CD4-positive, alpha-beta T cell treated with Interleukin-15 for 4 hours (primary cell): Measurements from ENCODE around the gene ETV2.
"Not testable (repeated sequence)": the region's sequence is repeated elsewhere in the genome, so short reads cannot be mapped to it uniquely, and the experiment has no call there.

Source experiments
- DNase-seq: peaks from one replicate; pipeline ENCODE4 v3.0.0-alpha.2; 2020; ENCODE audit warnings: low spot score

Gene ETV2, protein sequence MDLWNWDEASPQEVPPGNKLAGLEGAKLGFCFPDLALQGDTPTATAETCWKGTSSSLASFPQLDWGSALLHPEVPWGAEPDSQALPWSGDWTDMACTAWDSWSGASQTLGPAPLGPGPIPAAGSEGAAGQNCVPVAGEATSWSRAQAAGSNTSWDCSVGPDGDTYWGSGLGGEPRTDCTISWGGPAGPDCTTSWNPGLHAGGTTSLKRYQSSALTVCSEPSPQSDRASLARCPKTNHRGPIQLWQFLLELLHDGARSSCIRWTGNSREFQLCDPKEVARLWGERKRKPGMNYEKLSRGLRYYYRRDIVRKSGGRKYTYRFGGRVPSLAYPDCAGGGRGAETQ

DNA sequence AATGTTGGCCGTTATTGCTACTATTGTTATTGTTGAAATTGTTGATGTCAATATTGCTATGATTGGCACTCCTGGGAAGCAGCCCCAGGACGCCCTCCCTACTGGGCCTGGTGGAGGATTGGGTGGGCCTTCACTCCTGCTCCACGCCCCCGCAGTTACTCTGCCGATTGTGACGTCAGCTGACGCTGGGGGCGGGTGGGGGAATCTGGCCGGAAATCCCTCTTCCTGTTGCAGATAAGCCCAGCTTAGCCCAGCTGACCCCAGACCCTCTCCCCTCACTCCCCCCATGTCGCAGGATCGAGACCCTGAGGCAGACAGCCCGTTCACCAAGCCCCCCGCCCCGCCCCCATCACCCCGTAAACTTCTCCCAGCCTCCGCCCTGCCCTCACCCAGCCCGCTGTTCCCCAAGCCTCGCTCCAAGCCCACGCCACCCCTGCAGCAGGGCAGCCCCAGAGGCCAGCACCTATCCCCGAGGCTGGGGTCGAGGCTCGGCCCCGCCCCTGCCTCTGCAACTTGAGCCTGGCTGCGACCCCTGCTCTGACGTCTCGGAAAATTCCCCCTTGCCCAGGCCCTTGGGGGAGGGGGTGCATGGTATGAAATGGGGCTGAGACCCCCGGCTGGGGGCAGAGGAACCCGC, at the start of gene ETV2:
TSS of gene ETV2 (plus strand) at position 231 of the 637 bp plus-strand sequence. CDS start 716 bp downstream, outside the sequence.
- DNase-seq = peak; percentile 28

DNA sequence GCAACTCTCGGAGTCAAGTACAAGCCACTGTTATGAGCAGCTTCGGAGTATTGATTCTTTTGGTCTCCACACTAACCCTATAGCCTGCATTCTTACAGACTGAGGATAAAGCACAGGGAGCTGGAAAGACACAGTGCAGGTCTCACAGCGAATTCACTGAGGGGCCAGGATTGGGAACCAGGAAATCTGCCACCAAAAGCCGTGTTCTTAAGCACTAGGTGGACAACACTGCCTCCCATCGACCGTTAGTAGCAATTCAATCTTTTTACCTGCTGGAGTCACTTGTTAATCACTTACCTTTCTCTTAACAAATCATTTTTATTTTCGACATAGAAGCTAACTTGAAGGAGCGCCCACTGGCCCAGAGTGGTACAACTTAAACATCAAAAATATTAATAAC, 49.3 kb upstream of the ETV2 start:
- DNase-seq = peak; percentile 25

DNA sequence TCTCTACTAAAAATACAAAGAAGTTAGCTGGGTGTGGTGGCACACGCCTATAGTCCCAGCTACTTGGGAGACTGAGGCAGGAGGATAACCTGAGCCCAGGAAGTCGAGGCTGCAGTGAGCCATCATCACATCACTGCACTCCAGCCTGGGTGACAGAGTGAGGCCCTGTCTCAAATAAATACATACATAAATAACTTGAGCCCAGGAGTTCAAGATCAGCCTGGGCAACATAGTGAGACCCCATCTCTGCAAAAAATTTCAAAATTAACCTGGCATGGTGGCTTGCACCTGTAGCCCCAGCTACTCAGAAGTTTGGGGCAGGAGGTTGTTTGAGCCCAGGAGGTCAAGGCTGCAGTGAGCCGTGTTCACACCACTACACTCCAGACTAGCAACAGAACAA, 46.5 kb upstream of the ETV2 start:
- DNase-seq = not testable (repeated sequence)

DNA sequence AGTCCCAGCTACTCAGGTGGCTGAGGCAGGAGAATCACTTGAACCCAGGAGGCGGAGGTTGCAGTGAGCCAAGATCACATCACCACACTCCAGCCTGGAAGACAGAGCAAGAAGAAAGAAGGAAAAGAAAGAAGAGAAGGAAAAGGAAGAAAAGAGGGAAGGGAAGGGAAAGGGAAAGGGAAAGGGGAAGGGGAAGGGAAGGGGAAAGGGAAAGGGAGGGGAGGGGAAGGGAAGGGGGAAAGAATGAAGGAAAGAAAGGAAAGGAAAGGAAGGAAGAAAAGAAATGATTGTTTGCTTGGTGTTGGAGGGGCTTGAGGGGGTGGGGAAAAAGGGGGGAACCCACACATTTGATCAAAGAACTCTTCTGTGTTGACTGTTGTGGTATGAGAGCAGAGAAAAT, 45.6 kb upstream of the ETV2 start:
- DNase-seq = no peak

DNA sequence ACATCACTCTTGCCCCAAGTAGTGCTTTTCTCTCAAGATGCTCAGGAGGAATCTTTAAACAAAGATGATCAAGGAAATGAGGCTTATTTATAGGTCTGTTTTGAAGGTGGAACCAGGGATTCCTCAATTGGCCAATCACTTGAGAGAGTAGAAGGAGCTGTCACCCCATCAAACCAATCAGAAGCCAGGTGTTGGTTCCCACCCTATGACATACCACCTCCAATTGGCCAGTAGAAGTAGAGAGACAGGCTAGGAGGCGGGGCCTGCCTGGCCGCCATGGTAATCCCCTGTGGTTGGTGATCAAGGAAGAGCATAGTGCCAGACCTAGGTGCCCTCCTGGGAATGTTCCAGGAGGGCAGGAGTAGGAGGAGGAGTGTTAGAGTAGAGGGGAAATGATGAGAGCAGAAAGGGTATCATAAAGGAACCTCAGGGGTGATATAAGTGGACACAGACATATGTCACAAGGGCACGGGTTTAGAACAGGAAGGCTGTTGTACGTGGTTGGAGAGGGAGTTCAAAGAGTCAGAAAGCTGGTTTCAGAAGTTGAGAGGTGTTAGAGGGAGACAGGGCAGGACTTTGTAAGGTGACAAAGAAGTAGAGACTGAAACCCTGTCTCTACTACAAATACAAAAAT, 45.1 kb upstream of the ETV2 start:
- DNase-seq = no peak

DNA sequence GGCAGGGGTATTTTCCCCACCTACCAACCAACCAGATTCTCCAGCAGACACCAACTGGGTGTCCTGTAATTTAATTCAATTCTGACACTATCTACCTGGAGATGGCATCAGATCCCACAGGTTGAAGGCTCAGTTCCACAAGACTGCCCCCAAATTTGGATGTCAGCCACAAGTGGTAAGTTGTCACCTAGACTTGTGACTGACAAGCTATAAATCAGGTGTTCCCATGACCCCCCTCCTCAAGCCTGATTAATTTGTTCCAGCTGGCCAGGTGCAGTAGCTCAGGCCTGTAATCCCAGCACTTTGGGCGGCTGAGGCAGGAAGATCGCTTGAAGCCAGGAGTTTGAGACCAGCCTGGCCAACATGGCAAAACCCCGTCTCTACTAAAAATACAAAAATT, 39.6 kb upstream of the ETV2 start:
- DNase-seq = no peak

DNA sequence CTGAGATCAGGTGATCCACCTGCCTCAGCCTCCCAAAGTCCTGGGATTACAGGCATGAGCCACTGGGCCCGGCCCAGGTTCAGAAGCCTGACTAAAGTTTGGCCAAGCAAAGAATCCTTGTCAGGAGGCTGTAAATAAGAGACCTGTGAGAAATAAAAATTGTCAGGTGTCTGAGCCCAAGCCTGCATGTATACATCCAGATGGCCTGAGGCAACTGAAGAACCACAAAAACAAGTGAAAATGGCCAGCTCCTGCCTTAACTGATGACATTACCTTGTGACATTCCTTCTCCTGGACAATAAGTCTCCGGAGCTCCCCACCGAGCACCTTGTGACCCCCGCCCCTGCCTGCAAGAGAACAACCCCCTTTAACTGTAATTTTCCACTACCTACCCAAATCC, 37.1 kb upstream of the ETV2 start:
- DNase-seq = not testable (repeated sequence)

DNA sequence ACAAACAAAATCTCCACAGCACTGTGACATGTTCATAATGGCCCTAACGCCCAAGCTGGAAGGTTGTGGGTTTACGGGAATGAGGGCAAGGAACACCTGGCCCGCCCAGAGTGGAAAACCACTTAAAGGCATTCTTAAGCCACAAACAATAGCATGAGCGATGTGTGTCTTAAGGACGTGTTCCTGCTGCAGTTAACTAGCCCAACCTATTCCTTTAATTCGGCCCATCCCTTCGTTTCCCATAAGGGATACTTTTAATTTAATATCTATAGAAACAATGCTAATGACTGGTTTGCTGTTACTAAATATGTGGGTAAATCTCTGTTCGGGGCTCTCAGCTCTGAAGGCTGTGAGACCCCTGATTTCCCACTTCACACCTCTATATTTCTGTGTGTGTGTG, 34.4 kb upstream of the ETV2 start:
- DNase-seq = not testable (repeated sequence)

DNA sequence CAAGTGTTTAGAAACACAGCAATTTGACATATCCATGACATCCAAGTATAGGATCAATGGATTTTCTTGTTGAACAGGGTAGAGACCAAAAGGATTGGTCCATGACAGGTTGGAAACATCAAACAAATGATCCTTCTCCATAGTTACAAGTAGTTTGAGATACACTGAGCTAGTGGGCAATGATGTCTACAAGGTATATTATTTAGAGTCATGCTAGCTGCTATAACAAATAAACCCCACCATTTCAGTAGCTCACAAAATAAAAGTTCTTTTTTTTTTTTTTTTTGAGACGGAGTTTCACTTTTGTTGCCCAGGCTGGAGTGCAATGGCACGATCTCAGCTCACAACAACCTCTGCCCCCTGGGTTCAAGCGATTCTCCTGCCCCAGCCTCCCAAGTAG, 33.9 kb upstream of the ETV2 start:
- no peak for DNase-seq

DNA sequence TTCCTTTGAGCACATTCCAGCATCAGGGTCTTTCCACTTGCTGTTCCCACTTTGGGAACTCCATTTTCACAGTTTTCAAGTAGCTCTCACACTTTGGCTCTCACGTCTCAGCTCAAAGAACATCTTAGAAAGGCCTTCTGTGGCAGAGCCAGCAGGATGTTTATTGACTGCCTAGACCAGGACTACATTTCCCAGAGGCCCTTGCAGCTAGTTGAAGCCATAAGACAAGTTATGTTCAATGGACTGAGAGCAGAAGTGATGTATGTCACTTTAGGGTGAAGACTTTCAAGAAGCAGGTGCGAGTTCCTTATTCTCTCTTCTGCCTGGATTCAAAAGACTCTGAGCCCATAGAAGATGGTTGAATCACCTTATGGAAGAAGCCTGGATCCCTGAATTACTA, 33.3 kb upstream of the ETV2 start:
- DNase-seq = no peak

DNA sequence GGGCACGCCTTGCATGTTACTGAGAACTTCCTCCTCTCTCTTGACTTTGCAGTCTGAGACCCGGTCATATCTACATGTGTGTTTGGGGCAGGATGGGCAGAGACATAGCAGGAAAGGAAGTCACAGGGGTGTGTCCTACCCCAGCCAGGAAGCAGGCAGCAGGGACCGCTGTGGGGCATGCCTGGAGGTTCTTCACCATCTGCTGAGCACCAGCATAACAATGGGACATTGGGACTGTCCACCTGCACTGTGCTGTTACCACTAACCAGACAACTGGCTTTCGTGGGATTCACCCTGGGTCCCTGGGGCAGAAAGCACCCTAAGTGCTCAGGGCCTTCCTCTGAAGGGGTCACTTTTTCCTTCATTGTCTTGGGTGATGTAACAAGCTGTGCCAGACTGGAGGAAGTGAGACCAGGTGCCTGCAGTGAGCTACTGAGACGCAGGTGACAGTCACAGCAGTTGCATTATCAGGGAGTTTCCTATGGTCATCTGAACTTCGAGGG, 31.6 kb upstream of the ETV2 start:
- DNase-seq = peak; percentile 24

DNA sequence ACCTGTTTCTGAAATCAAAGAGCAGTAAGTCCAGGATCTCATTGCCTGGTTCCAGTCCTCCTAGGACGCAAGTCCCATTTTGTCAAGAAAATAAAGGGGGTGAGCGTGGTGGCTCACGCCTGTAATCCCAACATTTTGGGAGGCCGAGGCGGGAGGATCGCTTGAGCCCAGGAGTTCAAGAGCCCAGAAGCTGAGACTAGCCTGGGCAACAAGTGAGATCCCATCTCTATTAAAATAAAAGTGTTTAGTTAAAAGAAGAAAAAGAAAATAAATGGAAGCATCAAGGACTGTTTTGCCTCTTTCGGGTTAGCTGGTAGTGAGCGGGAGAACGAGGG, 29.4 kb upstream of the ETV2 start:
- no peak for DNase-seq

DNA sequence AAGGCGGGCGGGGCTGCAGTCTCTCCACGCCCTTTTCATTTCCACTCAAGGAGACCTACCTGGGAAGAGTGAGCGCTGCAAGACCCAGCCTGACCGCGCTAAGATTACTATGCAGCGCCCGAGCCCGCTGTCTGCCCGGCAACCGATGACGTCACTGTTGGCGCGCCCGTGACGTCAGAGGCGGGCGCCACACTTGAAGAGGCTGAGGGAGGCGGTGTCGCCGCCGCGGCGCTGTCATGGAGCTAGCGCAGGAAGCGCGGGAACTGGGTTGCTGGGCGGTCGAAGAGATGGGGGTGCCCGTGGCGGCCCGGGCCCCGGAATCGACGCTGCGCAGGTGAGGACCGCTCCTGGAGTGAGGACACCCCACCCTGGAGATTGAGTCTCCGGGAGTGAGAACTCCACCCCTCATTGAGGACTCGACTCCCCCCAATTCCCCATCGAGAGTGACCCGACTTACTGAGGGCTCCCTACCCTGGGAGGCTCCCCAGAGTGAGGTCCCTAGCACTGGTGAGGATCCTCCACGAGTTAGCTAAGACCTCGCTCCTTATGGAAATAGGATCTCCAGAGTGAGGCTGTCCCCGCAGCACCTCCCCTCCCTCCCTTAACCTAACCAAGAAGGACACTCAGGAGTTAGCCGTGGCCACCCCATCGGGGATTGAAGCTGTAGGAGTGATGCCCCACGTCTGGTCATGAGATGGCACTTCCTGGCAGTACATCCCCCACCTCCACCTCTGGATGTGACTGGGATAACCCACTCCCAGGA, 28.8 kb upstream of the ETV2 start, which contains the start of gene HAUS5:
TSS of gene HAUS5 (plus strand) at position 177 of the 763 bp plus-strand sequence. CDS start at position 237, 60 bp downstream.
- DNase-seq = peak; percentile 95

DNA sequence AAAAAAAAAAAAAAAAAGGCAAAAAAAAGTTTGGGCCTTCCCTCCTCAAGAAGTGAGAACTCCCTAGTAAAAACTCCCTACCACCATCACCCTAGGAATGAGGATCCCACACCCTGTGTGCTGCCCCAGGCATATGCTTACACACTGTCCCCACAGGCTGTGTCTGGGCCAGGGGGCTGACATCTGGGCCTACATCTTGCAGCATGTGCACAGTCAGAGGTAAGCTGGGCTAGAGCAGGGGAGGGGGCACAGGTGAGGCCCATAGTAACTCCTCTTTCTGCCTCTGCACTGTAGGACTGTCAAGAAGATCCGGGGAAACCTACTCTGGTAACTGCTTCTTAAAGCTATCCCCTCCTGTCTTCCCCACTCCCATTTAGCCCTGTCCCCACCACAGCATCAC, 28.0 kb upstream of the ETV2 start:
- DNase-seq = no peak

DNA sequence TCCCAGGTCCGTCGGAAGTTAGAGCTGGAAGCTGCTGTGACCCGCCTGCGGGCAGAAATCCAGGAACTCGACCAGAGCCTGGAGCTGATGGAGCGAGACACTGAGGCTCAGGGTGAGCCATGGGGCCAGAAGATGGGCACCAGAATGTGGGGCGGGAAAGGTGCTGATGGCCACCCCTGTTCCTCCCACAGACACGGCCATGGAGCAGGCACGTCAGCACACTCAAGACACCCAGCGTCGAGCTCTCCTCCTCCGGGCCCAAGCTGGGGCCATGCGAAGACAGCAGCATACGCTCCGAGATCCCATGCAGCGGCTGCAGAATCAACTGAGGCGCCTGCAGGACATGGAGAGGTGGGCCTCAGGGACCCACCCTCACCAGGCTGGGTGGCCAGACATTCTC, 26.5 kb upstream of the ETV2 start:
- no peak for DNase-seq

DNA sequence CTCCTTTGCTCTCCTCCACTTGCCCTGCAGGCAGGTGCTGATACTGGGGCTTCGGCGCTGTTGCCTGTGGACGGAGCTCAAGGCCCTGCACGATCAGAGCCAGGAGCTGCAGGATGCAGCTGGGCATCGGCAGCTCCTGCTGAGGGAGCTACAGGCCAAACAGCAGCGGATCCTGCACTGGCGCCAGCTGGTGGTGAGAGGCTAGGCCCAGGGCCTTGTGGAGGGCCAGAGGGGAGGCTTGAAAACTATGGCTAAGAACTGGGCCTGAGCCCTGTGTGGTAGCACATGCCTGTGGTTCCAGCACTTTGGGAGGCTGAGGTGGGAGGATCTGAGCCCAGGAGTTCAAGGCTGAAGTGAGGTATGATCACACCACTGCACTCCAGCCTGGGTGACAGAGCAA, 22.7 kb upstream of the ETV2 start:
- DNase-seq = no peak

DNA sequence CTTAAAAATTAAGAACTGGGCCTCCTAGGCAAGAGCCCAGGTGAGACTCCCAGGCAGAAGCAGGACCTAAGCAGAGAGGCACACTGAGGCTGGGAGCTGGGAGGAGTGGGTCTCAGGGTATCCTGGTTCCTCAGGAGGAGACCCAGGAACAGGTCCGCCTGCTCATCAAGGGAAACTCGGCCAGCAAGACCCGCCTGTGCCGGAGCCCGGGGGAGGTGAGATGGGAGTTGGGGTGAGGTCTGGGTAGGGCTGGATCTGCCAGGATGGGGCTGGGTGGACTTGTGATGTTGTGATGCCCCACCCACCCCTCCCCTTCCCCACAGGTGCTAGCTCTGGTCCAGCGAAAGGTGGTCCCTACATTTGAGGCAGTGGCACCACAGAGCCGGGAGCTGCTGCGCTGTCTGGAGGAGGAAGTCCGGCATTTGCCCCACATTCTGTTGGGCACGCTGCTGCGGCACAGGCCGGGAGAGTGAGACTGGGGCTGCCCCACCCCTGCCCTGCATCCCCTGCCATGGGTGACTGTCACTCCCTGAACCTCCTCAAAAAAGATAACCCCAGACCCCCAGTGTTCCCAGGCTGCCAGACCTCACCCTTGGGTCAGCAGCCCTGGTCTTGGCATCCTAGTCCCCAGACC, 22.1 kb upstream of the ETV2 start:
- DNase-seq = no peak

DNA sequence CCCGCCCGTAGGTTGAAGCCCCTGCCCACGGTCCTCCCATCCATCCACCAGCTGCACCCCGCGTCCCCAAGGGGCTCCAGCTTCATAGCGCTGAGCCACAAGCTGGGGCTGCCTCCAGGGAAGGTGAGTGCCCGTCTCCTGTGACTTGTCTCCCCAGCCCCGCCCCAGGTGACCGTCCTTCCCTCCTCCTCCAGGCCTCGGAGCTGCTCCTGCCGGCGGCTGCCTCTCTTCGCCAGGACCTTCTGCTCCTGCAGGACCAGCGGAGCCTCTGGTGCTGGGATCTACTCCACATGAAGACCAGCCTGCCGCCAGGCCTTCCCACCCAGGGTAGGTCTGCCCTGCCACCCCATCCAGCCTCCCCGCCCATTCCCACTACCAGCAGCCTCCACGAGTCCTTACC, 21.5 kb upstream of the ETV2 start:
- DNase-seq = no peak

DNA sequence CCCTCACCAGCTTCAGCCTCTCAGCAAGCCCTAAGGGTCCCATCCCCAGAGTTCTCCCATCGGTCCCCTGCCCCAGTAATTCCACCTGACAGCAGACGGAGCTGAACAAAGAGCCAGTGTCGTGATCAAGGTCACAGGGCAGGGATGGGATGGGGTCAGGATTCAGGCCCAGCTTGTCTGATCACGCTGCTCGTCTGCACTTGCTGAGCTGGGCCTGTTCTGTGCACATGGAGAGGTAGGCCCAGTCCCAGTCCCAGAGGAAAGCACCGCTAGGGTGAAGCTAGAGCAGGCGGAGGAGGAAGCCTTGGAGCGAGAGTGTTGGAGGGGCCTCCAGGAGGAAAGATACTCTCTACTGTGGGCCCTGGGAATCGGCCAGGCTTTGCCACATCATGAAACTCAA, 19.8 kb upstream of the ETV2 start:
- no peak for DNase-seq

DNA sequence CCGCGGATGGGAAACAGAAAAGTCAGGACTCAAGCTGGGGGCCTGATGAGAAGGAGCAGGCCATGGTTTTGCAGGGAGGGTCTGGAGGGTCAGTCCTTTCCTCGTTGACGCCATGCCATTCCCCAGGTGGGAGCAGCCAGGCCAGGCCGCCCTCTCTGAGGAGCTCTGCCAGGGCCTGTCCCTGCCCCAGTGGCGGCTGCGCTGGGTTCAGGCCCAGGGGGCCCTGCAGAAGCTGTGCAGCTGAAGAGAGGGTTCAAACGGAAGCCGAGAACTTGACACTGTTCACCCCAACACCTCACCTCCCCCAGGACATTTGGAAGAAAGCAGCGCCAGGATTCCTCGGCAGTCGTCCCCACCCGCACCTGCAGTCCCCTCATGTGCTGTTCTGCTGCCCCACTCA, 18.8 kb upstream of the ETV2 start:
- DNase-seq = no peak

DNA sequence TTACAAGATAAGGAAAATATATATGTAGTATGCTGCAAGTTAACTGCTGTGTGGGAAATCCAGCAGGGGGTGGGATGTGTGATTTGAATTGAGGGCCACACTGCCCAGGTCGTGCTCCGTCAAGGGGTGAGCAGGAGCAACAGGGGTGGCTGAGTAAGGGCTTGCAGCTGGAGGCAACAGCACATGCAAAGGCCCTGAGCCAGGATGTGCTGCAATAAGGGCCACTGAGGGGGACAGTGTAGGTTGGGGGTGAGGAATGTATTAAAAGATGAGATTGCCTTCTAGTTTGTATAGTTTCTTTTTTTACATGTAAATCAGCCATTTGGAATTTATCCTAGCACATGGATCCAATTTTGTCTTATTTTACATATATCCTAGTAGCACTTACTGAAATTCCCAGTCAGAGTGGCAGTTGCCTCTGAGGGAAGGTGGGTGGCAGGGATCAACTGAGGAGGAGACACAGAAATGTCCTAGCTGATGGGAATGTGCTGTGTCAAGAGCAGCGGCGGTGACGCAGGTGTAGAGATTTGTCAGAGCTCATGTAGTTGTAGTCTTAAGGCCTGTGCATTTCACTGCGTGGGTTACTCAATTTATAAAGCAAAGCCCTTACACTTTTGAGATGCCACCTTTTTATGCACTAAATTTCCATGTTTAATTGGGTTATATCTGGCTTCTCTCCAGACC, 18.1 kb upstream of the ETV2 start:
- DNase-seq = no peak

DNA sequence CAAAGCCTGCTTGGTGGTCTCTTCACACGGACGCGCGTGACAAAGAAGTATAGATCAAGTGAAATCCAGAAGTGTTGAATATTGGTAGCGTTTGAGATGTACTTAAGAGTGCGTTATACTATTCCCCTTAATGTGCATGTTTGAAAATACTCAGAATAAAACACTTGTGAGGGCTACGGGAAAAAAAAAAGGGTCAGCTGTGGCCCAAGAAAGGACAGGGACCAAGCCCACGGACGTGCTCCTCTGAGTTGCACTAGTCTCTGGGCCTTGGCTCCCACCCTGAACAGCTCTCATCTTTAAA, 13.3 kb upstream of the ETV2 start:
- no peak for DNase-seq
